Measurements from ENCODE around the gene PKIB.
"Not testable (repeated sequence)": the region's sequence is repeated elsewhere in the genome, so short reads cannot be mapped to it uniquely, and the experiment has no call there.

Gene PKIB

GRCh38 chr6:122578961-122579360, 31.2 kb upstream of the PKIB start:
- Histone ChIP-seq H3K4me3 (ENCODE audit: low read length in 2 of 2) (no peak overlapping the region), H3K4me1 (ENCODE audit: control insufficient read depth, insufficient read depth, low read length) (no peaks in the 10 kb centered on the region), H3K27ac (ENCODE audit: low read length) (no peak overlapping the region), H3K36me3 (ENCODE audit: control insufficient read depth in 2 of 2, insufficient read depth in 2 of 2, low read length in 2 of 2) (no peaks in the 10 kb centered on the region), H3K9ac (ENCODE audit: low read length in 2 of 2) (no peak overlapping the region), H3K27me3 (ENCODE audit: control insufficient read depth in 1 of 2, insufficient read depth in 2 of 2, low read length in 2 of 2) (no peaks in the 10 kb centered on the region), H3K9me3 (ENCODE audit: control insufficient read depth in 2 of 2, low read length in 2 of 2) (peaks cover 0 to 2% of the 10 kb centered on the region in 2 donors)

- H3K27ac ChIP-seq (ENCODE audit: low read length) = no peak overlapping the region
- no peak overlapping the region for H3K4me3 ChIP-seq (ENCODE audit: low read length in 2 of 2)
- no peaks in the 10 kb centered on the region for H3K9me3 ChIP-seq (ENCODE audit: control insufficient read depth in 2 of 2, low read length in 2 of 2)
- H3K36me3 ChIP-seq (ENCODE audit: control insufficient read depth in 2 of 2, insufficient read depth in 2 of 2, low read length in 2 of 2) = no peaks in the 10 kb centered on the region
- no peak overlapping the region for H3K9ac ChIP-seq (ENCODE audit: low read length in 2 of 2)
- no peaks in the 10 kb centered on the region for H3K27me3 ChIP-seq (ENCODE audit: control insufficient read depth in 1 of 2, insufficient read depth in 2 of 2, low read length in 2 of 2)
- no peaks in the 10 kb centered on the region for H3K4me1 ChIP-seq (ENCODE audit: control insufficient read depth, insufficient read depth, low read length)
Observed at GRCh38 chr6:122580737-122581136, 29.5 kb upstream of the PKIB start.

- Histone ChIP-seq H3K9ac (ENCODE audit: low read length in 2 of 2) (no peak overlapping the region), H3K9me3 (ENCODE audit: control insufficient read depth in 2 of 2, low read length in 2 of 2) (no peaks in the 10 kb centered on the region), H3K36me3 (ENCODE audit: control insufficient read depth in 2 of 2, insufficient read depth in 2 of 2, low read length in 2 of 2) (no peaks in the 10 kb centered on the region), H3K27ac (ENCODE audit: low read length) (no peak overlapping the region), H3K27me3 (ENCODE audit: control insufficient read depth in 1 of 2, insufficient read depth in 2 of 2, low read length in 2 of 2) (no peaks in the 10 kb centered on the region), H3K4me3 (ENCODE audit: low read length in 2 of 2) (no peak overlapping the region), H3K4me1 (ENCODE audit: control insufficient read depth, insufficient read depth, low read length) (no peaks in the 10 kb centered on the region)
Observed at GRCh38 chr6:122589115-122589514, 21.1 kb upstream of the PKIB start.

GRCh38 chr6:122598295-122598694, 11.9 kb upstream of the PKIB start:
- not testable (repeated sequence) for H3K9ac ChIP-seq (ENCODE audit: low read length in 2 of 2); H3K4me1 ChIP-seq (ENCODE audit: control insufficient read depth, insufficient read depth, low read length); H3K36me3 ChIP-seq (ENCODE audit: control insufficient read depth in 2 of 2, insufficient read depth in 2 of 2, low read length in 2 of 2); H3K27ac ChIP-seq (ENCODE audit: low read length); H3K4me3 ChIP-seq (ENCODE audit: low read length in 2 of 2); H3K27me3 ChIP-seq (ENCODE audit: control insufficient read depth in 1 of 2, insufficient read depth in 2 of 2, low read length in 2 of 2); H3K9me3 ChIP-seq (ENCODE audit: control insufficient read depth in 2 of 2, low read length in 2 of 2)

- Histone ChIP-seq H3K9ac (ENCODE audit: low read length in 2 of 2) (no peak overlapping the region), H3K4me3 (ENCODE audit: low read length in 2 of 2) (no peak overlapping the region), H3K27me3 (ENCODE audit: control insufficient read depth in 1 of 2, insufficient read depth in 2 of 2, low read length in 2 of 2) (no peaks in the 10 kb centered on the region), H3K36me3 (ENCODE audit: control insufficient read depth in 2 of 2, insufficient read depth in 2 of 2, low read length in 2 of 2) (no peaks in the 10 kb centered on the region), H3K27ac (ENCODE audit: low read length) (no peak overlapping the region), H3K9me3 (ENCODE audit: control insufficient read depth in 2 of 2, low read length in 2 of 2) (no peaks in the 10 kb centered on the region), H3K4me1 (ENCODE audit: control insufficient read depth, insufficient read depth, low read length) (no peaks in the 10 kb centered on the region)
Observed at GRCh38 chr6:122604676-122605075, 5.5 kb upstream of the PKIB start.

GRCh38 chr6:122610690-122611455, 668 bp downstream of the PKIB start:
- Histone ChIP-seq H3K4me3 (ENCODE audit: low read length in 2 of 2) (peak overlapping the region; percentile 81 to 97), H3K27me3 (ENCODE audit: control insufficient read depth in 1 of 2, insufficient read depth in 2 of 2, low read length in 2 of 2) (peaks cover 3 to 5% of the 10 kb centered on the region in 2 donors), H3K36me3 (ENCODE audit: control insufficient read depth in 2 of 2, insufficient read depth in 2 of 2, low read length in 2 of 2) (no peaks in the 10 kb centered on the region), H3K4me1 (ENCODE audit: control insufficient read depth, insufficient read depth, low read length) (peaks cover 9% of the 10 kb centered on the region), H3K9ac (ENCODE audit: low read length in 2 of 2) (peak overlapping the region; percentile 59 to 76), H3K9me3 (ENCODE audit: control insufficient read depth in 2 of 2, low read length in 2 of 2) (no peaks in the 10 kb centered on the region), H3K27ac (ENCODE audit: low read length) (no peak overlapping the region)

- H3K36me3 ChIP-seq (ENCODE audit: control insufficient read depth in 2 of 2, insufficient read depth in 2 of 2, low read length in 2 of 2) = no peaks in the 10 kb centered on the region
- H3K9ac ChIP-seq (ENCODE audit: low read length in 2 of 2) = no peak overlapping the region
- no peaks in the 10 kb centered on the region for H3K9me3 ChIP-seq (ENCODE audit: control insufficient read depth in 2 of 2, low read length in 2 of 2)
- H3K4me3 ChIP-seq (ENCODE audit: low read length in 2 of 2) = no peak overlapping the region
- peaks cover 9% of the 10 kb centered on the region for H3K4me1 ChIP-seq (ENCODE audit: control insufficient read depth, insufficient read depth, low read length)
- H3K27ac ChIP-seq (ENCODE audit: low read length) = no peak overlapping the region
- H3K27me3 ChIP-seq (ENCODE audit: control insufficient read depth in 1 of 2, insufficient read depth in 2 of 2, low read length in 2 of 2) = peaks cover 3 to 5% of the 10 kb centered on the region in 2 donors
Observed at GRCh38 chr6:122612838-122613237, 2.6 kb downstream of the PKIB start.

- Histone ChIP-seq H3K27me3 (ENCODE audit: control insufficient read depth in 1 of 2, insufficient read depth in 2 of 2, low read length in 2 of 2) (peaks cover 3 to 5% of the 10 kb centered on the region in 2 donors), H3K4me3 (ENCODE audit: low read length in 2 of 2) (no peak overlapping the region), H3K27ac (ENCODE audit: low read length) (no peak overlapping the region), H3K9me3 (ENCODE audit: control insufficient read depth in 2 of 2, low read length in 2 of 2) (no peaks in the 10 kb centered on the region), H3K4me1 (ENCODE audit: control insufficient read depth, insufficient read depth, low read length) (peaks cover 9% of the 10 kb centered on the region), H3K36me3 (ENCODE audit: control insufficient read depth in 2 of 2, insufficient read depth in 2 of 2, low read length in 2 of 2) (no peaks in the 10 kb centered on the region), H3K9ac (ENCODE audit: low read length in 2 of 2) (no peak overlapping the region)
Observed at GRCh38 chr6:122614303-122614702, 4.1 kb downstream of the PKIB start.

GRCh38 chr6:122615409-122615808, 5.2 kb downstream of the PKIB start:
- Histone ChIP-seq H3K4me1 (ENCODE audit: control insufficient read depth, insufficient read depth, low read length) (peaks cover 8% of the 10 kb centered on the region), H3K9me3 (ENCODE audit: control insufficient read depth in 2 of 2, low read length in 2 of 2) (no peaks in the 10 kb centered on the region), H3K9ac (ENCODE audit: low read length in 2 of 2) (no peak overlapping the region), H3K36me3 (ENCODE audit: control insufficient read depth in 2 of 2, insufficient read depth in 2 of 2, low read length in 2 of 2) (no peaks in the 10 kb centered on the region), H3K27me3 (ENCODE audit: control insufficient read depth in 1 of 2, insufficient read depth in 2 of 2, low read length in 2 of 2) (peaks cover 3 to 5% of the 10 kb centered on the region in 2 donors), H3K4me3 (ENCODE audit: low read length in 2 of 2) (no peak overlapping the region), H3K27ac (ENCODE audit: low read length) (no peak overlapping the region)

- Histone ChIP-seq H3K9ac (ENCODE audit: low read length in 2 of 2) (no peak overlapping the region), H3K36me3 (ENCODE audit: control insufficient read depth in 2 of 2, insufficient read depth in 2 of 2, low read length in 2 of 2) (no peaks in the 10 kb centered on the region), H3K4me1 (ENCODE audit: control insufficient read depth, insufficient read depth, low read length) (no peaks in the 10 kb centered on the region), H3K4me3 (ENCODE audit: low read length in 2 of 2) (no peak overlapping the region), H3K27ac (ENCODE audit: low read length) (no peak overlapping the region), H3K9me3 (ENCODE audit: control insufficient read depth in 2 of 2, low read length in 2 of 2) (no peaks in the 10 kb centered on the region), H3K27me3 (ENCODE audit: control insufficient read depth in 1 of 2, insufficient read depth in 2 of 2, low read length in 2 of 2) (peaks cover 0 to under 1% of the 10 kb centered on the region in 2 donors)
Observed at GRCh38 chr6:122616877-122617276, 6.7 kb downstream of the PKIB start.

GRCh38 chr6:122619309-122619708, 9.1 kb downstream of the PKIB start:
- H3K4me1 ChIP-seq (ENCODE audit: control insufficient read depth, insufficient read depth, low read length) = no peaks in the 10 kb centered on the region
- H3K9ac ChIP-seq (ENCODE audit: low read length in 2 of 2) = no peak overlapping the region
- no peaks in the 10 kb centered on the region for H3K36me3 ChIP-seq (ENCODE audit: control insufficient read depth in 2 of 2, insufficient read depth in 2 of 2, low read length in 2 of 2)
- H3K27me3 ChIP-seq (ENCODE audit: control insufficient read depth in 1 of 2, insufficient read depth in 2 of 2, low read length in 2 of 2) = no peaks in the 10 kb centered on the region
- H3K9me3 ChIP-seq (ENCODE audit: control insufficient read depth in 2 of 2, low read length in 2 of 2) = no peaks in the 10 kb centered on the region
- no peak overlapping the region for H3K27ac ChIP-seq (ENCODE audit: low read length)
- H3K4me3 ChIP-seq (ENCODE audit: low read length in 2 of 2) = no peak overlapping the region
